RWPE2 (cell line): Measurements from ENCODE around the gene RAB20.

Experiments
- ATAC-seq: fragments of 200-7000 bp; cut with Tn5 transposase; 3 replicates; pipeline ENCODE4 v1.9.1; 2021; ENCODE audit warnings: low read depth
- DNase-seq: peaks from one replicate; pipeline ENCODE4 v3.0.0-alpha.2; 2020; ENCODE audit warnings: low spot score
- H3K27ac ChIP-seq: fragments of 450-650 bp; 2 replicates; pipeline ENCODE4 v1.5.1; 2017; ENCODE audit warnings: mild to moderate bottlenecking; ENCODE audit not compliant: poor library complexity, severe bottlenecking
- H3K27me3 ChIP-seq: fragments of 250-450 bp; sonication (Bioruptor Pico); 2 replicates; pipeline ENCODE4 v1.5.1; 2021; ENCODE audit warnings: mild to moderate bottlenecking, moderate library complexity; ENCODE audit not compliant: insufficient read depth, poor library complexity, severe bottlenecking
- H3K36me3 ChIP-seq: fragments of 250-450 bp; sonication (Bioruptor Pico); 2 replicates; pipeline ENCODE4 v1.5.1; 2020; ENCODE audit warnings: low read depth, mild to moderate bottlenecking, moderate library complexity
- H3K4me1 ChIP-seq: fragments of 250-450 bp; sonication (Bioruptor Pico); 2 replicates; pipeline ENCODE4 v1.5.1; 2021; ENCODE audit warnings: mild to moderate bottlenecking, moderate library complexity; ENCODE audit not compliant: insufficient read depth, poor library complexity, severe bottlenecking
- H3K4me3 ChIP-seq: fragments of 250-450 bp; sonication (Bioruptor Pico); 2 replicates; pipeline ENCODE4 v1.5.1; 2021; ENCODE audit warnings: mild to moderate bottlenecking, moderate library complexity; ENCODE audit not compliant: severe bottlenecking
- H3K9me3 ChIP-seq: fragments of 250-450 bp; sonication (Bioruptor Pico); 2 replicates; pipeline ENCODE4 v1.5.1; 2021; ENCODE audit warnings: mild to moderate bottlenecking, moderate library complexity; ENCODE audit not compliant: severe bottlenecking
- CTCF ChIP-seq: fragments of 450-650 bp; IDR thresholded peaks from one replicate; pipeline ENCODE4 v1.5.1; 2017; ENCODE audit warnings: mild to moderate bottlenecking, moderate library complexity; ENCODE audit not compliant: poor library complexity, severe bottlenecking

RAB20 gene

GRCh38 chr13:110600980-110601379 is 39.5 kb upstream of the RAB20 start:
- ATAC-seq (no peak), DNase-seq (no peak)
- no peak for TF ChIP-seq CTCF
- H3K4me3 ChIP-seq, result no peak overlapping the region
- no peaks in the 10 kb centered on the region for H3K4me1 ChIP-seq
- no peaks in the 10 kb centered on the region for H3K36me3 ChIP-seq
- H3K27ac ChIP-seq, result no peak overlapping the region
- H3K27me3 ChIP-seq, result no peaks in the 10 kb centered on the region
- no peaks in the 10 kb centered on the region for H3K9me3 ChIP-seq

- H3K27ac ChIP-seq, result no peak overlapping the region
- DNase-seq, result no peak
- H3K9me3 ChIP-seq, result no peaks in the 10 kb centered on the region
- no peak overlapping the region for H3K4me3 ChIP-seq
- no peaks in the 10 kb centered on the region for H3K27me3 ChIP-seq
- TF ChIP-seq CTCF, result no peak
- H3K36me3 ChIP-seq, result no peaks in the 10 kb centered on the region
- ATAC-seq, result no peak
- no peaks in the 10 kb centered on the region for H3K4me1 ChIP-seq
Observed at GRCh38 chr13:110600261-110600819, 38.8 kb upstream of the RAB20 start.

- no peak for TF ChIP-seq CTCF
- Histone ChIP-seq H3K9me3 (no peaks in the 10 kb centered on the region), H3K27me3 (no peaks in the 10 kb centered on the region), H3K4me1 (no peaks in the 10 kb centered on the region), H3K27ac (no peak overlapping the region), H3K4me3 (no peak overlapping the region), H3K36me3 (no peaks in the 10 kb centered on the region)
- no peak for ATAC-seq
- DNase-seq, result no peak
Observed at GRCh38 chr13:110597041-110597689, 35.6 kb upstream of the RAB20 start.

GRCh38 chr13:110593430-110594130 is 32.1 kb upstream of the RAB20 start:
- H3K4me3 ChIP-seq, result no peak overlapping the region
- TF ChIP-seq CTCF, result peak; percentile 76
- DNase-seq, result no peak
- peaks cover 7% of the 10 kb centered on the region for H3K4me1 ChIP-seq
- H3K27ac ChIP-seq, result no peak overlapping the region
- H3K9me3 ChIP-seq, result no peaks in the 10 kb centered on the region
- no peaks in the 10 kb centered on the region for H3K27me3 ChIP-seq
- H3K36me3 ChIP-seq, result no peaks in the 10 kb centered on the region
- ATAC-seq, result peak; percentile 66

GRCh38 chr13:110592665-110593064 is 31.1 kb upstream of the RAB20 start:
- no peak overlapping the region for H3K27ac ChIP-seq
- no peaks in the 10 kb centered on the region for H3K36me3 ChIP-seq
- TF ChIP-seq CTCF, result no peak
- DNase-seq, result no peak
- peaks cover 7% of the 10 kb centered on the region for H3K4me1 ChIP-seq
- no peaks in the 10 kb centered on the region for H3K9me3 ChIP-seq
- no peak; the same call in 2 of the 3 replicates for ATAC-seq
- no peaks in the 10 kb centered on the region for H3K27me3 ChIP-seq
- no peak overlapping the region for H3K4me3 ChIP-seq
